Gastrocnemius medialis (tissue), 4 donors: Measurements from ENCODE around the gene TIPIN. TPM values are rescaled to one million over a fixed set of nuclear protein-coding genes. Genes with fewer than 3 reads are reported as not detected.
"Not testable (repeated sequence)": the region's sequence is repeated elsewhere in the genome, so short reads cannot be mapped to it uniquely, and the experiment has no call there.

Experiments
- ATAC-seq, 2 donors: fragments of 150-250 bp; one replicate each; pipeline ENCODE4 v1.9.1; 2016
- DNase-seq, 2 donors: peaks; one replicate each; pipeline ENCODE4 v3.0.0-alpha.2; 2019
- H3K27ac ChIP-seq, 4 donors: fragments of 200-600 bp; sonication (generic); 1 replicate in 1 of 4; 2 replicates in 3 of 4; pipeline ENCODE4 v1.5.1; 2016 to 2018; ENCODE audit warnings: mild to moderate bottlenecking in 2 of 4, moderate library complexity in 1 of 4
- H3K27me3 ChIP-seq, 3 donors: fragments of 200-600 bp; sonication (generic) in 2 of 3; 1 replicate in 1 of 3; 2 replicates in 2 of 3; pipeline versions ENCODE4 v1.5.1 to v1.6.0; 2016 to 2019; ENCODE audit warnings: mild to moderate bottlenecking in 1 of 3, moderate library complexity in 1 of 3
- H3K36me3 ChIP-seq, 2 donors: fragments of 200-600 bp; sonication (generic) in 1 of 2; one replicate each; pipeline ENCODE4 v1.5.1; 2017 to 2018
- H3K4me1 ChIP-seq, 2 donors: fragments of 200-600 bp; sonication (generic) in 1 of 2; one replicate each; pipeline ENCODE4 v1.5.1; 2016 to 2017; ENCODE audit warnings: mild to moderate bottlenecking in 2 of 2
- H3K4me3 ChIP-seq, 4 donors: fragments of 200-600 bp; sonication (generic) in 3 of 4; 1 replicate in 1 of 4; 2 replicates in 3 of 4; pipeline ENCODE4 v1.5.1; 2016 to 2019; ENCODE audit warnings: mild to moderate bottlenecking in 2 of 4
- H3K9me3 ChIP-seq, 3 donors: fragments of 200-600 bp; sonication (generic) in 2 of 3; 1 replicate in 1 of 3; 2 replicates in 2 of 3; pipeline ENCODE4 v1.5.1; 2016 to 2019
- POLR2A ChIP-seq, 2 donors: fragments of 450-650 bp; IDR thresholded peaks; one replicate each; pipeline ENCODE4 v1.6.1; 2017; ENCODE audit warnings: antibody characterized with exemption in 2 of 2, mild to moderate bottlenecking in 2 of 2, moderate library complexity in 2 of 2
- in situ Hi-C, 4 donors: fragments of 200-750 bp; cut with MboI; loops; one replicate each; pipeline versions ENCODE4 v1.15.0 to v1.8.0; 2017; ENCODE audit warnings: low sequenced_read_pairs in 4 of 4
- intact Hi-C: fragments of 100-400 bp; cut with DNase I; formaldehyde crosslinking; loops from one replicate; pipeline ENCODE4 v1.15.1; 2023; ENCODE audit warnings: low total_unique reads
- total RNA-seq, 4 donors: library from RNA; depleted of rRNA; stranded (reverse); fragments of >200 nt; gene quantifications; one replicate each; pipeline versions ENCODE4 v1.1.0 to v1.2.3, GENCODE V29; 2016
- TF ChIP-seq, protein P1 (sequence below), 5 experiments: fragments of 450-650 bp in 3 of 5; fragments of 200-600 bp in 2 of 5; sonication (generic) in 2 of 5; IDR thresholded peaks in 4 of 5; conservative IDR thresholded peaks in 1 of 5; 1 replicate in 4 of 5; 2 replicates in 1 of 5; pipeline ENCODE4 v1.5.1; 2016 to 2019; ENCODE audit warnings: antibody characterized with exemption in 5 of 5, mild to moderate bottlenecking in 3 of 5, moderate library complexity in 3 of 5

TIPIN gene
- total RNA-seq, 4 donors from 2014 or later, result 0.66 to 6.0 (median 3.6) TPM

DNA sequence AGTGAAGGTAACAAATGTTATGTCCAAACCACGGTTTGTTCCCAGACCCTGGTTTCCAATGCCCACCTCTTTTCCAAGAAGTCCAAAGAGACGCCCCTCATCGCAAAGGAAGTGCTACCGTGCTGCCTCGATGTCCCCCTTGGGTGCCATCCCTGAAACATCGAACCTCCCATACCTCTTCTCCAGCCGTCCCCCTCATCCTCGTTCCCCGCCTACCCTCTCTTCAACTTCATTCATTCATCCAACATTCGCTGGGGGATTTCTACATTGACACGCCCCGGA, 467 bp downstream of the TIPIN start:
- no peak for ATAC-seq
- DNase-seq, result no peak
- peaks cover 0 to 5% of the 10 kb centered on the region in 2 donors for H3K4me1 ChIP-seq
- intact Hi-C loops (loop anchor here (1.0 to 10.0 kb wide), 2 partner anchors 30 to 139 kb away; partner anchors contain the start of genes MAP2K1 and SNAPC5), in situ Hi-C loops (no loop called here)
- H3K4me3 ChIP-seq, result peak overlapping the region; percentile 71 to 82 (median 77)
- no peaks in the 10 kb centered on the region for H3K9me3 ChIP-seq
- TF ChIP-seq, protein P1, sequence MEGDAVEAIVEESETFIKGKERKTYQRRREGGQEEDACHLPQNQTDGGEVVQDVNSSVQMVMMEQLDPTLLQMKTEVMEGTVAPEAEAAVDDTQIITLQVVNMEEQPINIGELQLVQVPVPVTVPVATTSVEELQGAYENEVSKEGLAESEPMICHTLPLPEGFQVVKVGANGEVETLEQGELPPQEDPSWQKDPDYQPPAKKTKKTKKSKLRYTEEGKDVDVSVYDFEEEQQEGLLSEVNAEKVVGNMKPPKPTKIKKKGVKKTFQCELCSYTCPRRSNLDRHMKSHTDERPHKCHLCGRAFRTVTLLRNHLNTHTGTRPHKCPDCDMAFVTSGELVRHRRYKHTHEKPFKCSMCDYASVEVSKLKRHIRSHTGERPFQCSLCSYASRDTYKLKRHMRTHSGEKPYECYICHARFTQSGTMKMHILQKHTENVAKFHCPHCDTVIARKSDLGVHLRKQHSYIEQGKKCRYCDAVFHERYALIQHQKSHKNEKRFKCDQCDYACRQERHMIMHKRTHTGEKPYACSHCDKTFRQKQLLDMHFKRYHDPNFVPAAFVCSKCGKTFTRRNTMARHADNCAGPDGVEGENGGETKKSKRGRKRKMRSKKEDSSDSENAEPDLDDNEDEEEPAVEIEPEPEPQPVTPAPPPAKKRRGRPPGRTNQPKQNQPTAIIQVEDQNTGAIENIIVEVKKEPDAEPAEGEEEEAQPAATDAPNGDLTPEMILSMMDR (IDR thresholded peaks at IDR 0.05 in 4 of 5, conservative IDR thresholded peaks at IDR 0.05 in 1 of 5), result no peak
- no peak for TF ChIP-seq POLR2A (IDR thresholded peaks at IDR 0.05)
- H3K27ac ChIP-seq, result peak overlapping the region; percentile 76 to 80 (median 79)
- H3K36me3 ChIP-seq, result peaks cover 0 to 9% of the 10 kb centered on the region in 2 donors
- no peaks in the 10 kb centered on the region for H3K27me3 ChIP-seq

DNA sequence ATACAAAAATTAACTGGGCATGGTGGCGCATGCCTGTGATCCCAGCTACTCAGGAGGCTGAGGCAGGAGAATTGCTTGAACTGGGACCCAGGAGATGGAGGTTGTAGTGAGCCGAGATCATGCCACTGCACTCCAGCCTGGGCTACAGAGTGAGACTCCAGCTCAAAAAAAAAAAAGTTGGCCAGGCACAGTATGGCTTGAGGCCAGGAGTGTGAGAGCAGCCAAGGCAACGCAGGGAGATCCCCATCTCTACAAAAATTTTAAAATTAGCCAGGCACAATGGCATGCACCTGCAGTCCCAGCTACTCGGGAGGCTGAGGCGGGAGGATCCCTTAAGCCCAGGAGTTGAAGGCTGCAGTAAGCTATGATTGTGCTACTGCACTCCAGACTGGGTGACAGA, 8.0 kb downstream of the TIPIN start:
- H3K4me1 ChIP-seq, ATAC-seq, intact Hi-C loops, in situ Hi-C loops, DNase-seq, H3K9me3 ChIP-seq, H3K27me3 ChIP-seq, H3K27ac ChIP-seq, H3K36me3 ChIP-seq, H3K4me3 ChIP-seq: not testable (repeated sequence)

DNA sequence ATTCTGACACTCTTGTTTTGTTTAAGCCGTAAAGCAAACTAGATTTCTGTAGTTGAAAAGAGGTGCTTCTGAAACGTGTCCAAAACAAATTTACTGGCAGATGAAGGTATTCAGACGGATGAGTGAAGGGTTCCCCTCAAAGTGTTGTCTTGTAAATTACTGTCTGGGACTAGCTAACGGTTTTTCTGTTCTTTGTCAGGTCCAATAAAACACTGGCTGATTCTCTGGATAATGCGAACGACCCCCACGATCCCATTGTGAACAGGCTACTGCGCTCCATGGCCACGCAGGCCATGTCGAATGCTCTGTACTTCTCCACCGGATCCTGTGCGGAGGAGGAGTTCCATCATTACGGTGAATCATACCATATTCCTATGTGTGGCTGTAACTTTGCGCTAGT, 27.7 kb downstream of the TIPIN start:
- H3K36me3 ChIP-seq, result peaks cover 0 to 94% of the 10 kb centered on the region in 2 donors

DNA sequence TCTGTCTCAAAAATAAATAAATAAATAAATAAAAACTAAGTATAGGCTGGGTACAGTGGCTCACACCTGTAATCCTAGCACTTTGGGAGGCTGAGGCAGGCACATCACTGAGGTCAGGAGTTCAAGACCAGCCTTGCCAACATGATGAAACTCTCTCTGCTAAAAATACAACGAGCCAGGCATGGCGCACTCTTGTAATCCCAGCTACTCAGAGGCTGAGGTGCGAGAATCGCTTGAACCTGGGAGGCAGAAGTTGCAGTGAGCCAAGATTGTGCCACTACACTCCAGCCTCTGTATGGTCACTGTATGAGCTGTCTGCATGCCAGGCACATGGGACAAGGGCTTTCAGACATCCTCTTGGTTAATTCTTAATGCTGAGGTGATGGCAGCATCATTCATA, 28.7 kb downstream of the TIPIN start:
- ATAC-seq, result peak; percentile 30 to 87
- in situ Hi-C loops (no loop called here), intact Hi-C loops (no loop called here)
- Histone ChIP-seq H3K9me3 (no peaks in the 10 kb centered on the region), H3K4me1 (no peaks in the 10 kb centered on the region), H3K27me3 (no peaks in the 10 kb centered on the region), H3K27ac (no peak overlapping the region), H3K4me3 (no peak overlapping the region), H3K36me3 (peaks cover 0 to 94% of the 10 kb centered on the region in 2 donors)
- peak in 1 of 2 donors; percentile 51 for DNase-seq
- no peak for TF ChIP-seq POLR2A (IDR thresholded peaks at IDR 0.05)
- TF ChIP-seq, protein P1 (IDR thresholded peaks at IDR 0.05 in 4 of 5, conservative IDR thresholded peaks at IDR 0.05 in 1 of 5), result no peak

More for the DNA sequence above, 27.7 kb downstream of the TIPIN start:
- in situ Hi-C loops, result no loop called here
- Histone ChIP-seq H3K9me3 (no peaks in the 10 kb centered on the region), H3K4me3 (no peak overlapping the region), H3K27me3 (no peaks in the 10 kb centered on the region), H3K4me1 (no peaks in the 10 kb centered on the region), H3K27ac (no peak overlapping the region)
- no peak for ATAC-seq
- DNase-seq, result no peak
- intact Hi-C loops, result no loop called here
- TF ChIP-seq, protein P1 (IDR thresholded peaks at IDR 0.05 in 4 of 5, conservative IDR thresholded peaks at IDR 0.05 in 1 of 5), result no peak
- TF ChIP-seq POLR2A (IDR thresholded peaks at IDR 0.05), result no peak

DNA sequence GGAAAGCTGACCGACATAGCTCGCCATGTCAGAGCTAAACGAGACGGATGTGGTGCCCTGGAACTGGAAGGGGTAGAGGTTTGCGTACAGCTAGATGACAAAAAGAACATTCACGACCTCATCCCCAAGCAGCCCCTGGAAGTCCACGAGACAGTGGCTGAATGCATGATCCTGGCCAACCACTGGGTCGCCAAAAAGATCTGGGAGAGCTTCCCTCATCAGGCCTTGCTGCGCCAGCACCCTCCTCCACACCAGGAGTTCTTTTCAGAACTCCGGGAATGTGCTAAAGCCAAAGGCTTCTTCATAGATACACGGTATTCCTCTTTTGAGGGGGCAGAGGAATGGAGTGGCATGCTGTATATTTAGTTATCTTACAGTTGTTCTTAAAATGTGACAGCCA, 30.4 kb downstream of the TIPIN start:
- Histone ChIP-seq H3K4me1 (no peaks in the 10 kb centered on the region), H3K9me3 (no peaks in the 10 kb centered on the region), H3K36me3 (peaks cover 0 to 96% of the 10 kb centered on the region in 2 donors), H3K27me3 (no peaks in the 10 kb centered on the region), H3K27ac (no peak overlapping the region), H3K4me3 (no peak overlapping the region)
- intact Hi-C loops (no loop called here), in situ Hi-C loops (no loop called here)
- ATAC-seq (no peak), DNase-seq (no peak)
- no peak for TF ChIP-seq POLR2A (IDR thresholded peaks at IDR 0.05)
- TF ChIP-seq, protein P1 (IDR thresholded peaks at IDR 0.05 in 4 of 5, conservative IDR thresholded peaks at IDR 0.05 in 1 of 5), result no peak
